ENCODE results near the gene CTSC.

DNA sequence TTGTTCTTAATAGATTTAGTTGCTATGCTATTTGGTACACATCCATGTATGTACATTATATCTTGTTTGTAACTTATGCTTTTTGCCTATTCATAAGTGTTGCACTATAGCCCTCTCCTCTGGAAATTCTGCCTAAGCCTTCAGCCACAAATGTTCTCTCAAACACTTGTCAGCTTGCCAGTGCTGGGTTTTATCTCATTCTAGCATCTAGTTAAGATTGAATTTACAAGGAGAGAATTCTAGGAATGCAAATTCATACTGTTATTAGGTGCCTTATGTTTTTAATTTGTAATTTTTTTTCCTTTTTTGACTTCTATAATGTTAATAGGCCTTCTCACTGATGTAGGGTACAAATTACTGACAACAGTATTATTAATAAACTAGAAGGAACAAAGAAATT lies 14.6 kb upstream of the CTSC start:
- no peak for TF ChIP-seq POLR2A (IDR thresholded peaks at IDR 0.05)
- TF ChIP-seq, protein P1, sequence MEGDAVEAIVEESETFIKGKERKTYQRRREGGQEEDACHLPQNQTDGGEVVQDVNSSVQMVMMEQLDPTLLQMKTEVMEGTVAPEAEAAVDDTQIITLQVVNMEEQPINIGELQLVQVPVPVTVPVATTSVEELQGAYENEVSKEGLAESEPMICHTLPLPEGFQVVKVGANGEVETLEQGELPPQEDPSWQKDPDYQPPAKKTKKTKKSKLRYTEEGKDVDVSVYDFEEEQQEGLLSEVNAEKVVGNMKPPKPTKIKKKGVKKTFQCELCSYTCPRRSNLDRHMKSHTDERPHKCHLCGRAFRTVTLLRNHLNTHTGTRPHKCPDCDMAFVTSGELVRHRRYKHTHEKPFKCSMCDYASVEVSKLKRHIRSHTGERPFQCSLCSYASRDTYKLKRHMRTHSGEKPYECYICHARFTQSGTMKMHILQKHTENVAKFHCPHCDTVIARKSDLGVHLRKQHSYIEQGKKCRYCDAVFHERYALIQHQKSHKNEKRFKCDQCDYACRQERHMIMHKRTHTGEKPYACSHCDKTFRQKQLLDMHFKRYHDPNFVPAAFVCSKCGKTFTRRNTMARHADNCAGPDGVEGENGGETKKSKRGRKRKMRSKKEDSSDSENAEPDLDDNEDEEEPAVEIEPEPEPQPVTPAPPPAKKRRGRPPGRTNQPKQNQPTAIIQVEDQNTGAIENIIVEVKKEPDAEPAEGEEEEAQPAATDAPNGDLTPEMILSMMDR (IDR thresholded peaks at IDR 0.05 in 8 of 11, conservative IDR thresholded peaks at IDR 0.05 in 3 of 11), result no peak

All from spleen (tissue), 7 donors.